H1 (cell line): ENCODE results near the gene MRTFA. TPM values are rescaled to one million over a fixed set of nuclear protein-coding genes. Genes with fewer than 3 reads are reported as not detected.

Experiments used
- CTCF ChIA-PET: fragments of 300-600 bp; sonication (Branson Sonifier 250); formaldehyde crosslinking; loops from one replicate; lab custom pipeline; 2021; ENCODE audit not compliant: partially characterized antibody; lab: Charles Lee
- POLR2A ChIA-PET: fragments of 300-600 bp; sonication (Branson Sonifier 250); formaldehyde crosslinking; loops from one replicate; lab custom pipeline; 2021; ENCODE audit warnings: inconsistent platforms; ENCODE audit not compliant: partially characterized antibody; lab: Charles Lee
- DNase-seq, 2 experiments: peaks; one replicate each; pipeline versions ENCODE4 v3.0.0 to v3.0.0-alpha.2; 2010 to 2022; ENCODE audit warnings: low spot score in 2 of 2, low read depth in 1 of 2, mixed read lengths in 1 of 2
- FAIRE-seq: peaks from 2 replicates; lab custom pipeline; 2011; peaks lifted over from hg19 to GRCh38; lab: Jason Lieb, UNC
- H2AFZ ChIP-seq: 2 replicates; pipeline ENCODE4 v1.8.1; 2012; ENCODE audit warnings: low read length, inconsistent platforms
- H2AK5ac ChIP-seq: 2 replicates; pipeline ENCODE4 v1.6.1; 2013; ENCODE audit warnings: low read depth, low read length
- H2BK120ac ChIP-seq: replicated peaks from 2 replicates; pipeline ENCODE3; 2013; ENCODE audit warnings: low read depth, low read length, inconsistent platforms
- H2BK12ac ChIP-seq: 2 replicates; pipeline ENCODE4 v1.6.1; 2013; ENCODE audit warnings: low read depth, low read length
- H2BK15ac ChIP-seq: 2 replicates; pipeline ENCODE4 v1.6.1; 2013; ENCODE audit warnings: low read length
- H2BK20ac ChIP-seq: 2 replicates; pipeline ENCODE4 v1.6.1; 2013; ENCODE audit warnings: low read length
- H2BK5ac ChIP-seq: 2 replicates; pipeline ENCODE4 v1.6.1; 2013; ENCODE audit warnings: low read depth, low read length
- H3K14ac ChIP-seq: 2 replicates; pipeline ENCODE4 v1.6.1; 2013; ENCODE audit warnings: inconsistent platforms; ENCODE audit not compliant: insufficient read length
- H3K18ac ChIP-seq: 2 replicates; pipeline ENCODE4 v1.6.1; 2013; ENCODE audit warnings: low read length; ENCODE audit errors: extremely low read depth
- H3K23ac ChIP-seq: 2 replicates; pipeline ENCODE4 v1.6.1; 2013; ENCODE audit warnings: inconsistent platforms; ENCODE audit not compliant: insufficient read length
- H3K23me2 ChIP-seq: 2 replicates; pipeline ENCODE4 v1.6.1; 2013; ENCODE audit warnings: low read depth, low read length
- H3K27ac ChIP-seq: 2 replicates; pipeline ENCODE4 v1.6.1; 2011; ENCODE audit warnings: low read depth, low read length, inconsistent platforms
- H3K27me3 ChIP-seq, 4 experiments: replicated peaks in 1 of 4; 1 replicate in 1 of 4; 2 replicates in 3 of 4; pipeline versions ENCODE4 v1.6.1 to v1.8.1; 2011 to 2013; ENCODE audit warnings: low read length in 3 of 4, mild to moderate bottlenecking in 3 of 4, inconsistent platforms in 2 of 4, mixed read lengths in 2 of 4, moderate library complexity in 1 of 4; ENCODE audit not compliant: control insufficient read depth in 3 of 4, insufficient read depth in 3 of 4; ENCODE audit errors: extremely low read depth in 1 of 4
- H3K36me3 ChIP-seq, 4 experiments: 2 replicates each; pipeline versions ENCODE4 v1.6.1 to v1.8.1; 2011 to 2013; ENCODE audit warnings: mild to moderate bottlenecking in 4 of 4, low read length in 3 of 4, moderate library complexity in 2 of 4, control low read depth in 1 of 4, inconsistent platforms in 1 of 4; ENCODE audit not compliant: insufficient read depth in 4 of 4, control insufficient read depth in 2 of 4
- H3K4ac ChIP-seq: replicated peaks from 2 replicates; pipeline ENCODE3; 2013; ENCODE audit warnings: low read length, low read depth, mixed read lengths, inconsistent platforms; ENCODE audit not compliant: insufficient read length
- H3K4me1 ChIP-seq, 4 experiments: replicated peaks in 1 of 4; 1 replicate in 1 of 4; 2 replicates in 3 of 4; pipeline versions ENCODE4 v1.6.1 to v1.8.1; 2011 to 2013; ENCODE audit warnings: low read length in 3 of 4, inconsistent platforms in 2 of 4, mixed read lengths in 1 of 4; ENCODE audit not compliant: insufficient read depth in 4 of 4, control insufficient read depth in 3 of 4
- H3K4me2 ChIP-seq, 2 experiments: 2 replicates each; pipeline versions ENCODE4 v1.6.1 to v1.8.1; 2011 to 2013; ENCODE audit warnings: low read depth in 2 of 2, low read length in 2 of 2, control low read depth in 1 of 2, inconsistent platforms in 1 of 2, mild to moderate bottlenecking in 1 of 2; ENCODE audit not compliant: insufficient read depth in 1 of 2
- H3K4me3 ChIP-seq, 4 experiments: fragments of 200-600, 300-600 bp in 1 of 4; sonication (generic), shearing (Covaris generic), sonication (Bioruptor Twin) in 1 of 4; 2 replicates each; pipeline versions ENCODE4 v1.5.1 to v1.8.1; 2011 to 2016; ENCODE audit warnings: low read length in 4 of 4, low read depth in 3 of 4, control low read depth in 2 of 4, inconsistent platforms in 2 of 4, mild to moderate bottlenecking in 2 of 4, mixed read lengths in 1 of 4, moderate library complexity in 1 of 4; ENCODE audit not compliant: insufficient read depth in 2 of 4; ENCODE audit errors: extremely low read depth in 1 of 4
- H3K56ac ChIP-seq: replicated peaks from 2 replicates; pipeline ENCODE3; 2013; ENCODE audit warnings: low read depth, mild to moderate bottlenecking, mixed read lengths, low read length, inconsistent platforms; ENCODE audit not compliant: insufficient read length
- H3K79me1 ChIP-seq: 2 replicates; pipeline ENCODE4 v1.6.1; 2013; ENCODE audit warnings: low read depth, low read length, control low read depth
- H3K79me2 ChIP-seq, 2 experiments: 2 replicates each; pipeline versions ENCODE4 v1.6.1 to v1.8.1; 2012 to 2013; ENCODE audit warnings: low read length in 2 of 2, mild to moderate bottlenecking in 2 of 2, inconsistent platforms in 1 of 2; ENCODE audit not compliant: insufficient read depth in 2 of 2, control insufficient read depth in 1 of 2
- H3K9ac ChIP-seq, 4 experiments: replicated peaks in 1 of 4; 1 replicate in 1 of 4; 2 replicates in 3 of 4; pipeline versions ENCODE4 v1.6.1 to v1.8.1; 2011 to 2013; ENCODE audit warnings: low read depth in 3 of 4, low read length in 3 of 4, control low read depth in 2 of 4, mild to moderate bottlenecking in 2 of 4, moderate library complexity in 2 of 4, inconsistent platforms in 1 of 4; ENCODE audit errors: extremely low read depth in 1 of 4
- H3K9me3 ChIP-seq, 2 experiments: 2 replicates each; pipeline versions ENCODE4 v1.6.1 to v1.8.1; 2012 to 2013; ENCODE audit warnings: mild to moderate bottlenecking in 2 of 2, moderate library complexity in 2 of 2, control low read depth in 1 of 2, inconsistent platforms in 1 of 2, low read depth in 1 of 2, low read length in 1 of 2, mixed read lengths in 1 of 2; ENCODE audit not compliant: insufficient read depth in 2 of 2
- H4K20me1 ChIP-seq, 2 experiments: replicated peaks in 1 of 2; 2 replicates each; pipeline versions ENCODE3 to v1.8.1; 2011 to 2013; ENCODE audit warnings: inconsistent platforms in 2 of 2, low read length in 2 of 2, mild to moderate bottlenecking in 1 of 2; ENCODE audit not compliant: insufficient read depth in 2 of 2, control insufficient read depth in 1 of 2
- H4K5ac ChIP-seq: 2 replicates; pipeline ENCODE4 v1.6.1; 2013; ENCODE audit warnings: low read length, low read depth, mixed read lengths, inconsistent platforms; ENCODE audit not compliant: insufficient read length
- H4K8ac ChIP-seq: 2 replicates; pipeline ENCODE4 v1.8.0; 2013; ENCODE audit warnings: mild to moderate bottlenecking, moderate library complexity, low read length, inconsistent platforms; ENCODE audit not compliant: insufficient read depth; ENCODE audit errors: extremely low read depth
- H4K91ac ChIP-seq: replicated peaks from 2 replicates; pipeline ENCODE3; 2013; ENCODE audit warnings: low read length, mixed read lengths, inconsistent platforms; ENCODE audit not compliant: insufficient read length
- CREB1 ChIP-seq: IDR thresholded peaks from 2 replicates; pipeline ENCODE4 v1.6.1; 2012; ENCODE audit warnings: inconsistent platforms
- HDAC6 ChIP-seq: IDR thresholded peaks from one replicate; pipeline ENCODE4 v1.7.1; 2012; ENCODE audit warnings: low read depth, mild to moderate bottlenecking, inconsistent platforms, low read length, moderate library complexity
- MAFK ChIP-seq: IDR thresholded peaks from 2 replicates; pipeline ENCODE4 v1.6.1; 2012; ENCODE audit warnings: low read depth, mild to moderate bottlenecking, improper control_type of control experiment, low read length
- POLR2A ChIP-seq, 2 experiments: IDR thresholded peaks; 1 replicate in 1 of 2; 2 replicates in 1 of 2; pipeline ENCODE4 v1.6.1; 2011; ENCODE audit warnings: low read depth in 2 of 2, low read length in 2 of 2, mild to moderate bottlenecking in 2 of 2; ENCODE audit errors: control extremely low read depth in 1 of 2
- POLR2AphosphoS5 ChIP-seq: IDR thresholded peaks from 2 replicates; pipeline ENCODE4 v1.6.1; 2011; ENCODE audit warnings: low read depth, low read length
- RBBP5 ChIP-seq: IDR thresholded peaks from 2 replicates; pipeline ENCODE4 v1.7.1; 2012; ENCODE audit warnings: low read depth, mild to moderate bottlenecking, inconsistent platforms, low read length, moderate library complexity, borderline replicate concordance
- RNF2 ChIP-seq: fragments of 200-900, 300-1000 bp; sonication (generic); IDR thresholded peaks from 2 replicates; pipeline ENCODE4 v1.7.1; 2016; ENCODE audit warnings: borderline replicate concordance, low read depth, mild to moderate bottlenecking, antibody characterized with exemption, low read length; ENCODE audit not compliant: poor library complexity, severe bottlenecking; ENCODE audit errors: missing control alignments
- RXRA ChIP-seq: IDR thresholded peaks from 2 replicates; pipeline ENCODE4 v1.6.1; 2011; ENCODE audit warnings: low read depth, mild to moderate bottlenecking, low read length, moderate library complexity; ENCODE audit not compliant: insufficient read depth
- SAP30 ChIP-seq: fragments of 300-600 bp; sonication (generic); IDR thresholded peaks from 2 replicates; pipeline ENCODE4 v1.7.1; 2012; ENCODE audit warnings: low read length, moderate library complexity, mild to moderate bottlenecking, inconsistent platforms; ENCODE audit not compliant: insufficient read depth, insufficient replicate concordance
- SIN3A ChIP-seq, 2 experiments: IDR thresholded peaks in 1 of 2; conservative IDR thresholded peaks in 1 of 2; 2 replicates each; pipeline ENCODE4 v1.6.1; 2011 to 2012; ENCODE audit warnings: low read length in 2 of 2, improper control_type of control experiment in 1 of 2, low read depth in 1 of 2, mild to moderate bottlenecking in 1 of 2
- SIX5 ChIP-seq: IDR thresholded peaks from 2 replicates; pipeline ENCODE4 v1.6.1; 2011; ENCODE audit warnings: mild to moderate bottlenecking, low read depth, low read length
- SUZ12 ChIP-seq: fragments of 200-600 bp; sonication (generic); IDR thresholded peaks from 2 replicates; pipeline ENCODE4 v1.6.1; 2012; ENCODE audit warnings: mild to moderate bottlenecking, inconsistent platforms, low read length, moderate library complexity, mixed read lengths
- TAF7 ChIP-seq: optimal IDR thresholded peaks from 2 replicates; pipeline ENCODE3; 2011; ENCODE audit warnings: low read depth, mild to moderate bottlenecking, inconsistent platforms, low read length, moderate library complexity, borderline replicate concordance
- TCF12 ChIP-seq: IDR thresholded peaks from 2 replicates; pipeline ENCODE4 v1.6.1; 2011; ENCODE audit warnings: low read depth, mild to moderate bottlenecking, low read length
- TEAD4 ChIP-seq: IDR thresholded peaks from 2 replicates; pipeline ENCODE4 v1.6.1; 2012; ENCODE audit warnings: low read depth, low read length, inconsistent platforms, mixed read lengths
- WGBS, 2 experiments: shearing (Covaris generic) in 1 of 2; methylation state at CpG; one replicate each; pipeline versions ENCODE4 v1.1.6 to v1.1.7; 2013 to 2015; ENCODE audit warnings: low lambda C conversion rate in 2 of 2, mixed read lengths in 2 of 2, inconsistent platforms in 1 of 2, low coverage in 1 of 2, missing lambda C conversion rate in 1 of 2; ENCODE audit not compliant: insufficient replicate concordance in 2 of 2, insufficient coverage in 1 of 2, insufficient read length in 1 of 2; ENCODE audit errors: extremely low coverage in 1 of 2, missing lambda C conversion rate in 1 of 2; 5-methylcytosine and 5-hydroxymethylcytosine counted together
- polyA plus RNA-seq, 7 experiments: library from polyadenylated mRNA; depleted of rRNA in 3 of 7; stranded (reverse) in 5 of 7; unstranded in 2 of 7; fragments of >200 nt in 5 of 7; fragments of 200-250 nt in 2 of 7; gene quantifications; 1 replicate in 5 of 7; 2 replicates in 1 of 7; 4 replicates in 1 of 7; pipeline versions ENCODE4 v1.2.1 to v1.2.3, GENCODE V29; 2011 to 2013; ENCODE audit warnings: missing spikeins in 2 of 7, mixed read lengths in 2 of 7
- total RNA-seq: library from RNA; stranded (reverse); fragmentation: NEBNext Ultra II Directional; extraction: Animal tissue kit (Norgen Biotek cat#: 25700); gene quantifications from 2 replicates; pipeline ENCODE4 v1.2.1, GENCODE V29; 2021

Gene MRTFA
- total and polyA plus RNA-seq, 2 of the 8 experiments (the other 6 are each of a cell fraction or from before 2014, with no cell fraction given), result 5.4 to 37.9 TPM

DNA sequence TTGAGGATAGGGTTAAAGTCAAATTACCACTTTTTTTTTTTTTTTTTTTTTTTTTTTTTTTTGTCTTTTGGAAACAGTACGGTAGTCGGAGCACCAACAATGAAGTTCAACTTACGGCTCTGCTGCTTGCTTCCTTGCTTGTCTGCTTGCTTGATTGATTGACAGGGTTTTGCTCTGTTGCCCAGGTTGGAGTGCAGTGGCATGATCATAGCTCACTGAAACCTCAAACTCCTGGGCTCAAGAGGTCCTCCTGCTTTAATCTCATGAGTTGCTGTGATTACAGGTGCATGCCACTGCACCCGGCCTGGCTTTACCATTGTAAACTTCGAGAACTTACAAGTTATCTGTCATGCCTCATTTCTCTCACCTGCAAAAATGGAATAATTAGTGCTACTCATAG lies 260.4 kb downstream of the MRTFA start:
- H2AK5ac ChIP-seq, result no peak overlapping the region
- H2BK15ac ChIP-seq, result no peak overlapping the region
- H3K36me3 ChIP-seq, result peaks cover 0 to 4% (median 0%) of the 10 kb centered on the region in 4 experiments; a peak in 2 of 8 replicates
- CTCF ChIA-PET, result no interaction called here
- no peaks in the 10 kb centered on the region for H3K9me3 ChIP-seq
- no peak overlapping the region for H3K4me2 ChIP-seq
- H2BK120ac ChIP-seq, result no peak overlapping the region
- H4K5ac ChIP-seq, result no peak overlapping the region
- H3K23ac ChIP-seq, result no peak overlapping the region
- no peak overlapping the region for H3K9ac ChIP-seq
- H2BK20ac ChIP-seq, result no peak overlapping the region
- 98% methylated on average over 3 of the region's 5 CpGs; no CpG with 5 or more reads in 1 of the 2 experiments for WGBS, 2 experiments
- no peak overlapping the region for H2BK5ac ChIP-seq
- H4K20me1 ChIP-seq, result peaks cover 1 to 4% of the 10 kb centered on the region in 2 experiments
- H3K4me3 ChIP-seq, result no peak overlapping the region
- DNase-seq (no peak), FAIRE-seq (no peak)
- H3K23me2 ChIP-seq, result peaks cover 1% of the 10 kb centered on the region; the same call in 1 of the 2 replicates
- no peak overlapping the region for H2AFZ ChIP-seq
- no peak overlapping the region for H3K18ac ChIP-seq
- H4K8ac ChIP-seq, result no peak overlapping the region
- H3K79me1 ChIP-seq, result no peaks in the 10 kb centered on the region; the same call in none of the 2 replicates
- H3K27me3 ChIP-seq, result no peaks in the 10 kb centered on the region
- peaks cover 0 to 1% (median 0%) of the 10 kb centered on the region in 4 experiments; a peak in 1 of 7 replicates for H3K4me1 ChIP-seq
- no peak overlapping the region for H2BK12ac ChIP-seq
- H3K27ac ChIP-seq, result no peak overlapping the region
- POLR2A ChIA-PET, result no interaction called here
- no peak overlapping the region for H4K91ac ChIP-seq
- peaks cover 0 to 7% of the 10 kb centered on the region in 2 experiments; a peak in 1 of 4 replicates for H3K79me2 ChIP-seq
- no peak overlapping the region for H3K4ac ChIP-seq
- no peak overlapping the region for H3K14ac ChIP-seq
- H3K56ac ChIP-seq, result no peak overlapping the region
- no peak for TF ChIP-seq TAF7
- TF ChIP-seq POLR2AphosphoS5, result no peak
- no peak for TF ChIP-seq CREB1
- TF ChIP-seq TCF12, result no peak
- TF ChIP-seq POLR2A (IDR thresholded peaks at IDR 0.05; ENCODE audit: control extremely low read depth in 1 of 2, low read depth in 2 of 2, low read length in 2 of 2), result no peak
- no peak for TF ChIP-seq HDAC6
- no peak for TF ChIP-seq RNF2
- no peak for TF ChIP-seq RBBP5
- no peak for TF ChIP-seq TEAD4
- no peak for TF ChIP-seq RXRA
- no peak for TF ChIP-seq SIN3A (conservative IDR thresholded peaks at IDR 0.05 in 1 of 2, IDR thresholded peaks at IDR 0.05 in 1 of 2; ENCODE audit: low read depth in 1 of 2, low read length in 2 of 2)
- no peak for TF ChIP-seq MAFK
- TF ChIP-seq SUZ12, result no peak
- TF ChIP-seq SAP30, result no peak
- no peak for TF ChIP-seq SIX5
